K562 (cell line): ENCODE results near the gene LYVE1. TPM values are rescaled to one million over a fixed set of nuclear protein-coding genes. Genes with fewer than 3 reads are reported as not detected.

Experiments
- BCL6 ChIP-seq: fragments of 250-450 bp; sonication (Bioruptor Pico); IDR thresholded peaks from 2 replicates; pipeline ENCODE4 v1.4.0; 2020
- BRCA1 ChIP-seq, 2 experiments: fragments of 450-650 bp in 1 of 2; sonication (generic) in 1 of 2; formaldehyde crosslinking in 1 of 2; IDR thresholded peaks; 2 replicates each; pipeline versions ENCODE4 v1.5.0 to v1.6.1; 2017 to 2020; ENCODE audit warnings: mild to moderate bottlenecking in 1 of 2, missing genetic modification reagents in 1 of 2
- C11orf30 ChIP-seq: fragments of 450-650 bp; IDR thresholded peaks from 2 replicates; pipeline ENCODE4 v1.6.1; 2016; ENCODE audit warnings: low read depth, mild to moderate bottlenecking
- FOXP1 ChIP-seq: sonication (generic); formaldehyde crosslinking; IDR thresholded peaks from 2 replicates; pipeline ENCODE4 v1.8.0; 2022; ENCODE audit warnings: mild to moderate bottlenecking, missing genetic modification reagents
- HNRNPLL ChIP-seq: fragments of 200-400 bp; formaldehyde crosslinking; IDR thresholded peaks from 2 replicates; pipeline ENCODE4 v1.6.1; 2017; ENCODE audit warnings: low read length, low read depth, mild to moderate bottlenecking; ENCODE audit not compliant: poor library complexity, severe bottlenecking
- KLF6 ChIP-seq: fragments of 250-450 bp; sonication (Bioruptor Pico); IDR thresholded peaks from 2 replicates; pipeline ENCODE4 v1.4.0; 2020; ENCODE audit warnings: mild to moderate bottlenecking, moderate library complexity, borderline replicate concordance
- NR1H2 ChIP-seq: sonication (generic); formaldehyde crosslinking; IDR thresholded peaks from 2 replicates; pipeline ENCODE4 v1.4.0; 2020; ENCODE audit warnings: mild to moderate bottlenecking, missing genetic modification reagents
- NR4A1 ChIP-seq, 2 experiments: fragments of 250-450 bp in 1 of 2; fragments of 450-650 bp in 1 of 2; sonication (Bioruptor Pico) in 1 of 2; IDR thresholded peaks; 2 replicates each; pipeline versions ENCODE4 v1.4.0 to v1.6.1; 2016 to 2020; ENCODE audit warnings: mild to moderate bottlenecking in 2 of 2, missing compliant biosample characterization in 1 of 2, missing genetic modification characterization in 1 of 2, moderate library complexity in 1 of 2
- PTTG1 ChIP-seq: fragments of 450-650 bp; IDR thresholded peaks from 2 replicates; pipeline ENCODE4 v1.6.1; 2016; ENCODE audit warnings: low read depth, mild to moderate bottlenecking, missing genetic modification characterization, missing compliant biosample characterization
- RAD21 ChIP-seq, 2 experiments: fragments of 250-450 bp in 1 of 2; fragments of 450-650 bp in 1 of 2; sonication (Bioruptor Pico) in 1 of 2; formaldehyde crosslinking in 1 of 2; IDR thresholded peaks in 1 of 2; conservative IDR thresholded peaks in 1 of 2; 2 replicates each; pipeline versions ENCODE4 v1.4.0 to v1.8.0; 2020 to 2022; ENCODE audit warnings: mild to moderate bottlenecking in 2 of 2, moderate library complexity in 1 of 2
- RB1 ChIP-seq: fragments of 450-650 bp; IDR thresholded peaks from 2 replicates; pipeline ENCODE4 v1.6.1; 2017; ENCODE audit warnings: low read depth, mild to moderate bottlenecking
- RFX1 ChIP-seq: fragments of 450-650 bp; IDR thresholded peaks from 2 replicates; pipeline ENCODE4 v1.6.1; 2016; ENCODE audit warnings: mild to moderate bottlenecking, moderate library complexity
- RNF2 ChIP-seq: sonication (generic); IDR thresholded peaks from 2 replicates; pipeline ENCODE4 v1.6.1; 2016
- SOX6 ChIP-seq: fragments of 450-650 bp; IDR thresholded peaks from 2 replicates; pipeline ENCODE4 v1.6.1; 2014; ENCODE audit warnings: mild to moderate bottlenecking
- THRAP3 ChIP-seq: fragments of 450-650 bp; IDR thresholded peaks from 2 replicates; pipeline ENCODE4 v1.6.1; 2016; ENCODE audit warnings: mild to moderate bottlenecking, inconsistent platforms, borderline replicate concordance
- XRCC3 ChIP-seq: fragments of 450-650 bp; IDR thresholded peaks from 2 replicates; pipeline ENCODE4 v1.6.1; 2017; ENCODE audit warnings: mild to moderate bottlenecking, moderate library complexity
- XRCC5 ChIP-seq: fragments of 200-400 bp; formaldehyde crosslinking; IDR thresholded peaks from 2 replicates; pipeline ENCODE4 v1.6.1; 2017; ENCODE audit warnings: low read depth, mild to moderate bottlenecking, low read length
- ZFX ChIP-seq: sonication (generic); formaldehyde crosslinking; IDR thresholded peaks from 2 replicates; pipeline ENCODE4 v1.8.0; 2022; ENCODE audit warnings: mild to moderate bottlenecking, missing genetic modification reagents, moderate library complexity
- ZNF134 ChIP-seq: fragments of 250-450 bp; sonication (Bioruptor Pico); conservative IDR thresholded peaks from 2 replicates; pipeline ENCODE4 v1.4.0; 2020
- ZNF23 ChIP-seq: fragments of 250-450 bp; sonication (Bioruptor Pico); IDR thresholded peaks from 2 replicates; pipeline ENCODE4 v1.4.0; 2020; ENCODE audit warnings: mild to moderate bottlenecking
- polyA plus RNA-seq, 8 experiments: library from polyadenylated mRNA; depleted of rRNA in 4 of 8; stranded (reverse) in 5 of 8; unstranded in 3 of 8; fragments of >200 nt; fragmentation: Nextera tagmentation in 2 of 8; fragmentation: Illumina TruSeq in 1 of 8; extraction: Ambion mirVana in 2 of 8; extraction: Trizol in 1 of 8; gene quantifications; 2 replicates each; pipeline versions ENCODE4 v1.2.1 to v1.2.3, GENCODE V29; 2011 to 2014; ENCODE audit warnings: inconsistent platforms in 1 of 8, missing spikeins in 1 of 8
- total RNA-seq, 7 experiments: library from RNA; depleted of rRNA in 6 of 7; stranded (reverse); fragments of >200 nt in 6 of 7; fragmentation: Illumina TruSeq in 2 of 7; extraction: Trizol in 2 of 7; gene quantifications; 2 replicates each; pipeline versions ENCODE4 v1.2.1 to v1.2.3, GENCODE V29; 2011 to 2021; ENCODE audit warnings: low replicate concordance in 1 of 7
- TF ChIP-seq, protein P1 (sequence below): fragments of 450-650 bp; IDR thresholded peaks from 2 replicates; pipeline ENCODE4 v1.6.1; 2017; ENCODE audit warnings: antibody characterized with exemption, mild to moderate bottlenecking
- TF ChIP-seq, protein P2 (sequence below): fragments of 250-450 bp; sonication (Bioruptor Pico); IDR thresholded peaks from 2 replicates; pipeline ENCODE4 v1.4.0; 2020
- TF ChIP-seq, protein P3 (sequence below): fragments of 450-650 bp; IDR thresholded peaks from 2 replicates; pipeline ENCODE4 v1.6.1; 2017; ENCODE audit warnings: mild to moderate bottlenecking, moderate library complexity

LYVE1 gene
- total and polyA plus RNA-seq, 9 of the 15 experiments (the other 6 are each of a cell fraction or from before 2014, with no cell fraction given): 0.06 to 1.1 (median 0.14) TPM; not detected in 1

DNA sequence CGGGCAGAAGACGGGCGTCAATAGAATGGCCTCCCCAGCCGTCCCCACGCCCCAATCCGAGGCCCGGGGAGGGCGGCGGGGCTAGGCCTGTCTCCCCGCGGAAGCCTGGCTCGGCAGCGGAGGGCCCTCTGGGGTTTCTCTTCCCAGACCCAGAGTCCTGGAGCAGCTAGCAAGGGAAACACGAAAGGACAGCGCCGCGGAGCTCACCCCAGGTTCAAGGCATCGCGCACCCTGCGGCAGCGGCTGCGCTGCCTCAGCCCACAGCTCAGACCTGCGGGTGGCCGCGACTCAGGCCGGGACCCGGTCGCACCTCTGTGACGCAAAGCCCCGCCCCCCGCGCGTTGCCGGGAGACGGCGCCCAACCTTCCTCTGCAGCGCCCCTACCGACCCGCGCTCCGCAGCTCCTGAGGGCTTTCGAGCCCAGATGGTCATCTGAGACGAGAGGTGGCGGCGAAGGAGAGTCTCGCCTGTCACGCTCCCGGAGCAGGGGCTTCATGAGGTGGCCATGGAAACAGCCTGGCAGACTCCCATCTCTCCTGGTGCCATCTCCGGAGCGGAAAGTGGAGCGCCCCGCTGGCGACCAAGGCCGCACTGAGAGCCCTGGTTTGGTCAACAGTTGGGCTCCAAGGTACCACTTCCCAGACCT is 27.4 kb downstream of the LYVE1 start, which contains the start of gene RNF141 (continued):
- TF ChIP-seq NR4A1 (CRISPR knock-in tag; IDR thresholded peaks at IDR 0.05) (no peak), NR4A1 (tag; IDR thresholded peaks at IDR 0.05) (no peak), ZNF23 (CRISPR knock-in tag) (no peak), HNRNPLL (peak; percentile 89), ZFX (peak; percentile 100), C11orf30 (peak; percentile 79), NR1H2 (0 out of 2 replicates have a peak, but pooled peaks have one; percentile 63), SOX6 (peak; percentile 24), XRCC3 (no peak), BRCA1 (IDR thresholded peaks at IDR 0.05) (no peak), BRCA1 (CRISPR knock-in tag; IDR thresholded peaks at IDR 0.05) (no peak), FOXP1 (peak; percentile 79), THRAP3 (no peak), RB1 (peak; percentile 89), RAD21 (CRISPR knock-in tag; conservative IDR thresholded peaks at IDR 0.05 in 1 of 2, IDR thresholded peaks at IDR 0.05 in 1 of 2) (no peak; a peak in 2 of 4 replicates), RFX1 (peak; percentile 97), PTTG1 (tag) (no peak), KLF6 (no peak), XRCC5 (peak; percentile 82; the same call in 1 of the 2 replicates), BCL6 (CRISPR knock-in tag) (no peak), ZNF134 (CRISPR knock-in tag) (no peak), RNF2 (peak; percentile 57)
- TF ChIP-seq, protein P1, sequence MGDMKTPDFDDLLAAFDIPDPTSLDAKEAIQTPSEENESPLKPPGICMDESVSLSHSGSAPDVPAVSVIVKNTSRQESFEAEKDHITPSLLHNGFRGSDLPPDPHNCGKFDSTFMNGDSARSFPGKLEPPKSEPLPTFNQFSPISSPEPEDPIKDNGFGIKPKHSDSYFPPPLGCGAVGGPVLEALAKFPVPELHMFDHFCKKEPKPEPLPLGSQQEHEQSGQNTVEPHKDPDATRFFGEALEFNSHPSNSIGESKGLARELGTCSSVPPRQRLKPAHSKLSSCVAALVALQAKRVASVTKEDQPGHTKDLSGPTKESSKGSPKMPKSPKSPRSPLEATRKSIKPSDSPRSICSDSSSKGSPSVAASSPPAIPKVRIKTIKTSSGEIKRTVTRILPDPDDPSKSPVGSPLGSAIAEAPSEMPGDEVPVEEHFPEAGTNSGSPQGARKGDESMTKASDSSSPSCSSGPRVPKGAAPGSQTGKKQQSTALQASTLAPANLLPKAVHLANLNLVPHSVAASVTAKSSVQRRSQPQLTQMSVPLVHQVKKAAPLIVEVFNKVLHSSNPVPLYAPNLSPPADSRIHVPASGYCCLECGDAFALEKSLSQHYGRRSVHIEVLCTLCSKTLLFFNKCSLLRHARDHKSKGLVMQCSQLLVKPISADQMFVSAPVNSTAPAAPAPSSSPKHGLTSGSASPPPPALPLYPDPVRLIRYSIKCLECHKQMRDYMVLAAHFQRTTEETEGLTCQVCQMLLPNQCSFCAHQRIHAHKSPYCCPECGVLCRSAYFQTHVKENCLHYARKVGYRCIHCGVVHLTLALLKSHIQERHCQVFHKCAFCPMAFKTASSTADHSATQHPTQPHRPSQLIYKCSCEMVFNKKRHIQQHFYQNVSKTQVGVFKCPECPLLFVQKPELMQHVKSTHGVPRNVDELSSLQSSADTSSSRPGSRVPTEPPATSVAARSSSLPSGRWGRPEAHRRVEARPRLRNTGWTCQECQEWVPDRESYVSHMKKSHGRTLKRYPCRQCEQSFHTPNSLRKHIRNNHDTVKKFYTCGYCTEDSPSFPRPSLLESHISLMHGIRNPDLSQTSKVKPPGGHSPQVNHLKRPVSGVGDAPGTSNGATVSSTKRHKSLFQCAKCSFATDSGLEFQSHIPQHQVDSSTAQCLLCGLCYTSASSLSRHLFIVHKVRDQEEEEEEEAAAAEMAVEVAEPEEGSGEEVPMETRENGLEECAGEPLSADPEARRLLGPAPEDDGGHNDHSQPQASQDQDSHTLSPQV: no peak
- TF ChIP-seq, protein P2, sequence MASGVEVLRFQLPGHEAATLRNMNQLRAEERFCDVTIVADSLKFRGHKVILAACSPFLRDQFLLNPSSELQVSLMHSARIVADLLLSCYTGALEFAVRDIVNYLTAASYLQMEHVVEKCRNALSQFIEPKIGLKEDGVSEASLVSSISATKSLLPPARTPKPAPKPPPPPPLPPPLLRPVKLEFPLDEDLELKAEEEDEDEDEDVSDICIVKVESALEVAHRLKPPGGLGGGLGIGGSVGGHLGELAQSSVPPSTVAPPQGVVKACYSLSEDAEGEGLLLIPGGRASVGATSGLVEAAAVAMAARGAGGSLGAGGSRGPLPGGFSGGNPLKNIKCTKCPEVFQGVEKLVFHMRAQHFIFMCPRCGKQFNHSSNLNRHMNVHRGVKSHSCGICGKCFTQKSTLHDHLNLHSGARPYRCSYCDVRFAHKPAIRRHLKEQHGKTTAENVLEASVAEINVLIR (CRISPR knock-in tag): peak; percentile 96
- TF ChIP-seq, protein P3, sequence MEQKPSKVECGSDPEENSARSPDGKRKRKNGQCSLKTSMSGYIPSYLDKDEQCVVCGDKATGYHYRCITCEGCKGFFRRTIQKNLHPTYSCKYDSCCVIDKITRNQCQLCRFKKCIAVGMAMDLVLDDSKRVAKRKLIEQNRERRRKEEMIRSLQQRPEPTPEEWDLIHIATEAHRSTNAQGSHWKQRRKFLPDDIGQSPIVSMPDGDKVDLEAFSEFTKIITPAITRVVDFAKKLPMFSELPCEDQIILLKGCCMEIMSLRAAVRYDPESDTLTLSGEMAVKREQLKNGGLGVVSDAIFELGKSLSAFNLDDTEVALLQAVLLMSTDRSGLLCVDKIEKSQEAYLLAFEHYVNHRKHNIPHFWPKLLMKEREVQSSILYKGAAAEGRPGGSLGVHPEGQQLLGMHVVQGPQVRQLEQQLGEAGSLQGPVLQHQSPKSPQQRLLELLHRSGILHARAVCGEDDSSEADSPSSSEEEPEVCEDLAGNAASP: no peak
